Measurements from ENCODE around the gene CTRL. TPM values are rescaled to one million over a fixed set of nuclear protein-coding genes. Genes with fewer than 3 reads are reported as not detected.

CTRL gene
- polyA plus RNA-seq, 1 donor (not counting 4 experiments of a cell fraction or from before 2014, with no cell fraction given): 0.10 TPM

- peaks cover 12% of the 10 kb centered on the region for H4K20me1 ChIP-seq (ENCODE audit: control insufficient read depth, extremely low read depth, insufficient read depth, low read length)
- TF ChIP-seq EZH2 (IDR thresholded peaks at IDR 0.05; ENCODE audit: low read length) (no peak), CTCF (optimal IDR thresholded peaks at IDR 0.05 in 1 of 3, IDR thresholded peaks at IDR 0.05 in 1 of 3, conservative IDR thresholded peaks at IDR 0.05 in 1 of 3; ENCODE audit: extremely low read depth in 1 of 3, insufficient read depth in 2 of 3, low read length in 3 of 3) (no peak)
These were observed 15.4 kb upstream of the CTRL start for GRCh38 chr16:67946966-67947558.

GRCh38 chr16:67946128-67946569, 14.5 kb upstream of the CTRL start:
- Histone ChIP-seq H3K9ac (ENCODE audit: control insufficient read depth, extremely low read depth, insufficient read depth, low read length) (no peak overlapping the region), H3K79me2 (ENCODE audit: control insufficient read depth, insufficient read depth, low read length) (peaks cover 5% of the 10 kb centered on the region), H3K27ac (ENCODE audit: control insufficient read depth, insufficient read depth, low read length) (no peak overlapping the region), H3K36me3 (ENCODE audit: control insufficient read depth in 2 of 2, extremely low read depth in 1 of 2, insufficient read depth in 2 of 2, low read length in 2 of 2) (peaks cover 79 to 81% of the 10 kb centered on the region in 2 experiments), H4K20me1 (ENCODE audit: control insufficient read depth, extremely low read depth, insufficient read depth, low read length) (peaks cover 9% of the 10 kb centered on the region), H2AFZ (ENCODE audit: control insufficient read depth, low read length) (no peak overlapping the region), H3K4me3 (ENCODE audit: control insufficient read depth in 2 of 3, extremely low read depth in 1 of 3, insufficient read depth in 2 of 3, low read depth in 1 of 3, low read length in 3 of 3) (no peak overlapping the region), H3K27me3 (ENCODE audit: control insufficient read depth, extremely low read depth, insufficient read depth, low read length) (no peaks in the 10 kb centered on the region), H3K4me1 (ENCODE audit: control insufficient read depth, extremely low read depth, insufficient read depth, low read length) (no peaks in the 10 kb centered on the region), H3K9me1 (ENCODE audit: control insufficient read depth, extremely low read depth, insufficient read depth, low read length) (peaks cover 5% of the 10 kb centered on the region), H3K9me3 (ENCODE audit: control insufficient read depth, low read depth, low read length) (no peaks in the 10 kb centered on the region), H3K4me2 (ENCODE audit: control insufficient read depth, extremely low read depth, insufficient read depth, low read depth, low read length) (no peak overlapping the region)
- FAIRE-seq (no peak), DNase-seq (ENCODE audit: low read depth, low spot score) (no peak)
- TF ChIP-seq CTCF (optimal IDR thresholded peaks at IDR 0.05 in 1 of 3, IDR thresholded peaks at IDR 0.05 in 1 of 3, conservative IDR thresholded peaks at IDR 0.05 in 1 of 3; ENCODE audit: extremely low read depth in 1 of 3, insufficient read depth in 2 of 3, low read length in 3 of 3) (no peak), EZH2 (IDR thresholded peaks at IDR 0.05; ENCODE audit: low read length) (no peak)
- dilution Hi-C loops (cut with MboI; ENCODE audit: extremely low pct_ligation_motif_present, low sequenced_read_pairs): no loop called here

More at GRCh38 chr16:67946966-67947558, 15.4 kb upstream of the CTRL start:
- Histone ChIP-seq H3K27me3 (ENCODE audit: control insufficient read depth, extremely low read depth, insufficient read depth, low read length) (no peaks in the 10 kb centered on the region), H3K4me2 (ENCODE audit: control insufficient read depth, extremely low read depth, insufficient read depth, low read depth, low read length) (no peak overlapping the region), H3K36me3 (ENCODE audit: control insufficient read depth in 2 of 2, extremely low read depth in 1 of 2, insufficient read depth in 2 of 2, low read length in 2 of 2) (peaks cover 83 to 84% of the 10 kb centered on the region in 2 experiments), H2AFZ (ENCODE audit: control insufficient read depth, low read length) (no peak overlapping the region), H3K9me3 (ENCODE audit: control insufficient read depth, low read depth, low read length) (no peaks in the 10 kb centered on the region), H3K4me3 (ENCODE audit: control insufficient read depth in 2 of 3, extremely low read depth in 1 of 3, insufficient read depth in 2 of 3, low read depth in 1 of 3, low read length in 3 of 3) (no peak overlapping the region), H3K9ac (ENCODE audit: control insufficient read depth, extremely low read depth, insufficient read depth, low read length) (no peak overlapping the region), H3K79me2 (ENCODE audit: control insufficient read depth, insufficient read depth, low read length) (peaks cover 10% of the 10 kb centered on the region), H3K9me1 (ENCODE audit: control insufficient read depth, extremely low read depth, insufficient read depth, low read length) (peaks cover 2% of the 10 kb centered on the region), H3K27ac (ENCODE audit: control insufficient read depth, insufficient read depth, low read length) (no peak overlapping the region), H3K4me1 (ENCODE audit: control insufficient read depth, extremely low read depth, insufficient read depth, low read length) (no peaks in the 10 kb centered on the region)
- DNase-seq (ENCODE audit: low read depth, low spot score) (no peak), FAIRE-seq (no peak)
- dilution Hi-C loops (cut with MboI; ENCODE audit: extremely low pct_ligation_motif_present, low sequenced_read_pairs): no loop called here
